Chondrocyte (in vitro differentiated cells): ENCODE results near the gene WTIP. TPM values are rescaled to one million over a fixed set of nuclear protein-coding genes. Genes with fewer than 3 reads are reported as not detected.

ENCODE experiments used
- DNase-seq: peaks from one replicate; pipeline ENCODE4 v3.0.0; 2021; ENCODE audit warnings: mixed read lengths, low spot score
- H3K27ac Mint-ChIP-seq: one replicate; pipeline ENCODE4 v1.8.0; 2021; ENCODE audit warnings: mild to moderate bottlenecking, moderate library complexity, mixed read lengths; ENCODE audit not compliant: unreplicated experiment
- H3K27me3 Mint-ChIP-seq: 2 replicates; pipeline ENCODE4 v1.8.0; 2021; ENCODE audit warnings: low read depth, mixed read lengths
- H3K36me3 Mint-ChIP-seq: 2 replicates; pipeline ENCODE4 v1.8.0; 2021; ENCODE audit warnings: low read depth, mixed read lengths
- H3K4me1 Mint-ChIP-seq: 2 replicates; pipeline ENCODE4 v1.8.0; 2021; ENCODE audit warnings: low read depth, mild to moderate bottlenecking, mixed read lengths
- H3K4me3 Mint-ChIP-seq: one replicate; pipeline ENCODE4 v1.8.0; 2021; ENCODE audit warnings: mild to moderate bottlenecking, moderate library complexity, mixed read lengths; ENCODE audit not compliant: unreplicated experiment
- H3K9me3 Mint-ChIP-seq: 2 replicates; pipeline ENCODE4 v1.8.0; 2021; ENCODE audit warnings: low read depth, mixed read lengths
- total RNA-seq: library from RNA; stranded (reverse); gene quantifications from 3 replicates; pipeline ENCODE4 v1.2.1, GENCODE V29; 2021
- TF ChIP-seq, protein P1 (sequence below): fragments of 200-600 bp; sonication (generic); IDR thresholded peaks from 2 replicates; pipeline ENCODE4 v1.5.0; 2021; ENCODE audit warnings: antibody characterized with exemption, mild to moderate bottlenecking, moderate library complexity

The WTIP gene
- total RNA-seq, 1 donor from 2014 or later = 45.9 TPM

- peaks cover 10% of the 10 kb centered on the region for H3K36me3 Mint-ChIP-seq
- H3K27ac Mint-ChIP-seq = no peak overlapping the region
- H3K4me3 Mint-ChIP-seq = no peak overlapping the region
- no peaks in the 10 kb centered on the region for H3K9me3 Mint-ChIP-seq
- peak; percentile 69 for DNase-seq
- no peaks in the 10 kb centered on the region for H3K27me3 Mint-ChIP-seq
- TF ChIP-seq, protein P1, sequence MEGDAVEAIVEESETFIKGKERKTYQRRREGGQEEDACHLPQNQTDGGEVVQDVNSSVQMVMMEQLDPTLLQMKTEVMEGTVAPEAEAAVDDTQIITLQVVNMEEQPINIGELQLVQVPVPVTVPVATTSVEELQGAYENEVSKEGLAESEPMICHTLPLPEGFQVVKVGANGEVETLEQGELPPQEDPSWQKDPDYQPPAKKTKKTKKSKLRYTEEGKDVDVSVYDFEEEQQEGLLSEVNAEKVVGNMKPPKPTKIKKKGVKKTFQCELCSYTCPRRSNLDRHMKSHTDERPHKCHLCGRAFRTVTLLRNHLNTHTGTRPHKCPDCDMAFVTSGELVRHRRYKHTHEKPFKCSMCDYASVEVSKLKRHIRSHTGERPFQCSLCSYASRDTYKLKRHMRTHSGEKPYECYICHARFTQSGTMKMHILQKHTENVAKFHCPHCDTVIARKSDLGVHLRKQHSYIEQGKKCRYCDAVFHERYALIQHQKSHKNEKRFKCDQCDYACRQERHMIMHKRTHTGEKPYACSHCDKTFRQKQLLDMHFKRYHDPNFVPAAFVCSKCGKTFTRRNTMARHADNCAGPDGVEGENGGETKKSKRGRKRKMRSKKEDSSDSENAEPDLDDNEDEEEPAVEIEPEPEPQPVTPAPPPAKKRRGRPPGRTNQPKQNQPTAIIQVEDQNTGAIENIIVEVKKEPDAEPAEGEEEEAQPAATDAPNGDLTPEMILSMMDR = no peak
- peaks cover 30% of the 10 kb centered on the region for H3K4me1 Mint-ChIP-seq
These were observed 362 bp downstream of the WTIP start for GRCh38 chr19:34481861-34482379.

DNA sequence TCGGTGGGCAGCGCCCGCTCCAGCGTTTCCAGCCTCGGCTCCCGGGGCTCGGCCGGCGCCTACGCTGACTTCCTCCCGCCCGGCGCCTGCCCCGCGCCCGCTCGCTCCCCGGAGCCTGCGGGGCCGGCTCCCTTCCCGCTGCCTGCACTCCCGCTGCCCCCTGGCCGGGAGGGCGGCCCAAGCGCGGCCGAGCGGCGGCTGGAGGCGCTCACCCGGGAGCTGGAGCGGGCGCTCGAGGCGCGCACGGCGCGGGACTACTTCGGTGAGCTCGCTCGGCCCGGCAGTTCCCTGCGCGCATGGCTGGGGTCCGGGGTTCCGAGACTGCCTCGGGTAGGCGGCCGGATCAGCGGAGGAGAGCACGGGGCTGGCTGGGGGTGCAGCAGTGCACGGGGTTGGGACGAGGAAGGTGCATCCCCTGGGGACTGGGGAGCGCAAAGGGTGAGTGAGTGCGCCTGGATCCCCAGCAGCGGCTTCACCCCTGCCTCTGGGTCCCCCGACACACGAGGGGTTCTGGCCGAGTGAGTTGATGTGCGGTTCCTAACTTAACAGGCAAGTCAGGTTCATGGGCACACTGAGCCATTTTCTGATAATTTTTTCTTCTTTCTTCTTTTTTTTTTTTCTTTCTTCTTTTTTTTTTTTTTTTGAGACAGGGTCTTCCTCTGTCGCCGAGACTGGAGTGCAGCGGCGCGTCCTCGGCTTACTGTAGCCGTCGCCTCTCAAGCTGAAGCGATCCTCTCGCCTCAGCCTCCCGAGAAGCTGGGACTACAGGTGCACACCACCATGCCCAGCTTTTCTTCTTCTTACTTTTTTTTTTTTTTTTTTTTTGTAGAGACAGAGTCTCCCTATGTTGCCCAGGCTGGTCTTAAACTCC, 1.1 kb downstream of the WTIP start:
- Mint-ChIP-seq H3K27me3 (no peaks in the 10 kb centered on the region), H3K36me3 (peaks cover 10% of the 10 kb centered on the region), H3K9me3 (no peaks in the 10 kb centered on the region), H3K4me3 (peak overlapping the region; percentile 82), H3K27ac (peak overlapping the region; percentile 70), H3K4me1 (peaks cover 30% of the 10 kb centered on the region)
- DNase-seq = peak; percentile 86
- TF ChIP-seq, protein P1 = no peak

DNA sequence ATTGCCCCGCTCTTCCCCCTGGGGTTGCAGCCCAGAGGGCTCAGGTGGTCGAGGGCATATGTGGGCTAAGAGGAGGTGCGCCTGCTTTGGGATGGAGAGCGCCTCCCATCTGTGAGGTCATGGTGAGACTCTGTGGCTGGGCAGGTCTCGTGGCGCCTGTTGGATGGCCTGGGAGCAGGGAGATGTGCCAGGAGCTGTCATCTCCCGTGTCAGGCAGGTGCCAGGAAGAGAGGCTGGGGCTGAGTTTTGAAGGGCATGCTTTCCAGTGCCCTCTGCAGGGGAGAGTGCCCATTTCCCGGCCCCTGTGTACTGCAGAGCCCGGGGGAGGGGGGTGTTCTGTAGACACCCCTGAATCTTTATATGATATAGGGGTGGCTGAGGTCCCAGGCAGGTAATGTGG, 2.8 kb downstream of the WTIP start:
- DNase-seq = peak; percentile 77
- Mint-ChIP-seq H3K4me3 (peak overlapping the region; percentile 28), H3K9me3 (no peaks in the 10 kb centered on the region), H3K4me1 (peaks cover 30% of the 10 kb centered on the region), H3K27ac (no peak overlapping the region), H3K36me3 (peaks cover 10% of the 10 kb centered on the region), H3K27me3 (no peaks in the 10 kb centered on the region)
- TF ChIP-seq, protein P1 = no peak

DNA sequence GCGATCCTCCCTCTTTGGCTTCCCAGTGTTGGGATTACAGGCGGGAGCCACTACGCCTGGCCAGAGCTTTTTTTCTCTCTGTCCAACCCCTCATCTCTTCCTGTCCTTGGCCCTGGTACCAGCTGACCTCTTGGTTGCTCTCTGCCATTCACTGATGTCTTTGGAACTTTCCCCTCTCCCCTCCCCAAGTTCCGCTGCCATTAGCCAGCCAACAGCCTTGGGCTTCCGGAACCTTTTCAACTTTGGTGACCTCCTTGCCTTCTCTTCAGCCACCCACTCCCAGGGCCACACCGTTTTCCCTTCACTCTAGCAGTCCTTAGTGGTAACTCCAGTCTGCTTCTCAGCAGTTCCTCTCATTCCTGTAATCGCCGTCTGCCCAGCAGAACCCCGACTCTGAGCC, 4.3 kb downstream of the WTIP start:
- peaks cover 27% of the 10 kb centered on the region for H3K4me1 Mint-ChIP-seq
- TF ChIP-seq, protein P1 = no peak
- H3K9me3 Mint-ChIP-seq = no peaks in the 10 kb centered on the region
- peak; percentile 38 for DNase-seq
- H3K27me3 Mint-ChIP-seq = no peaks in the 10 kb centered on the region
- H3K27ac Mint-ChIP-seq = no peak overlapping the region
- H3K4me3 Mint-ChIP-seq = no peak overlapping the region
- peaks cover 11% of the 10 kb centered on the region for H3K36me3 Mint-ChIP-seq

- TF ChIP-seq, protein P1 = no peak
- peaks cover 16% of the 10 kb centered on the region for H3K36me3 Mint-ChIP-seq
- peak overlapping the region; percentile 22 for H3K27ac Mint-ChIP-seq
- no peak overlapping the region for H3K4me3 Mint-ChIP-seq
- no peaks in the 10 kb centered on the region for H3K9me3 Mint-ChIP-seq
- DNase-seq = peak; percentile 52
- no peaks in the 10 kb centered on the region for H3K27me3 Mint-ChIP-seq
- peaks cover 26% of the 10 kb centered on the region for H3K4me1 Mint-ChIP-seq
These were observed 6.1 kb downstream of the WTIP start for GRCh38 chr19:34487651-34488051.
